Measurements from ENCODE around the gene CFL1.
"Not testable (repeated sequence)": the region's sequence is repeated elsewhere in the genome, so short reads cannot be mapped to it uniquely, and the experiment has no call there.

Gene CFL1

GRCh38 chr11:65856689-65857499 lies 1.1 kb downstream of the CFL1 start:
- DNase-seq: peak; percentile 73

DNA sequence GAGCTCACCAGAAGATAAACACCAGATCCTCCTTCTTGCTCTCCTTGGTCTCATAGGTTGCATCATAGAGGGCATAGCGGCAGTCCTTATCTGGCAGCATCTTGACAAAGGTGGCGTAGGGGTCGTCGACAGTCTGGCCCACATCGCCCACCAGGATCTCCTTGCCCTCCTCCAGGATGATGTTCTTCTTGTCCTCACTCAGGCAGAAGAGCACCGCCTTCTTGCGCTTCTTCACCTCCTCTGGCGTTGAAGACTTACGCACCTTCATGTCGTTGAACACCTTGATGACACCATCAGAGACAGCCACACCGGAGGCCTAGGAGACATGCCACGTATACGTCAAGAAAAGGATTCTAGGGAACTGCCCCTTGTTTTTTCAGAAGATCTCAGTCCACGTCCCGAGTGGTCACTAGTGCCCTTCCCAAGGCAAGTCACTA lies 2.0 kb downstream of the CFL1 start:
- no peak for DNase-seq

DNA sequence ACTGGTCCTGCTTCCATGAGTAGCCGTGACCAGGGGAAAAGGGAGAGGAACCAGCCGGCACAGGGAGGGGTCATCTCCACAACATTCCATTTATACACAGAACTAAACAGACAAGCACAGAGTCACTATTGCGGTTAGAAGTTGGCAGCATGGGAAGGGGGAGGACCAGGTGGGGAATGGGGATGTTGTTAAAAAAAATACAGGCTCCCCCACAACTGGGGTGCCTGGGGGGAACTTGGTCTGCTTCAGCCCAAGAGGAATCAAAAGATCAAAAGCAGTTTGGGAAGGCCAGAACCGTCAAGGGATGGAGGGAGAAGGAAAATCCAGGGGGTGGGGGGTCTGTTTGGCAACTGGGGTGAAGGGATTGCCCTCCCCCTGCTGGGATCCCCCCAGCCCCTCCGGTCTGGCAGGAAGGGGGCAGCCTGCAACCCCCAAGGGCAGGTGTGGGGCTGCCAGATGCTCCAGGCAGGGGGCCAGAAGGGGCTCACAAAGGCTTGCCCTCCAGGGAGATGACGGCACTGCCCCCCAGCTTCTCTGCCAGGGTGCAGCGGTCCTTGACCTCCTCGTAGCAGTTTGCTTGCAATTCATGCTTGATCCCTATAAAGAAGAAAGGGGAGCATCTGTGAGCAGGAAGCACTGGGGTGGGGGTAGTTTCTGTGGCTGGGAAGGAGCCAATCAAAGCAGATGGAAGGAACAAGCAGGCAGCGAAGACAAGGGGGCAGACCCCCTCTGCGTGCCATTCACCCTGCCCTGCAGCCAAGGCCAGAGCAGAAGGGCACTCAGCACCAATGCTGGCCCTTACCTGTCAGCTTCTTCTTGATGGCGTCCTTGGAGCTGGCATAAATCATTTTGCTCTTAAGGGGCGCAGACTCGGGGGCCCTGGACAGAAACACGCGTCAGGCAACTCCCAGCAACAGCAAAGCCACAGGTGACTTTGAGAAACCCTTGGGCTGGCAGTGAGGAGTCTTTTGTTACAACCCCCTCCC lies 2.8 kb downstream of the CFL1 start:
- no peak for DNase-seq

DNA sequence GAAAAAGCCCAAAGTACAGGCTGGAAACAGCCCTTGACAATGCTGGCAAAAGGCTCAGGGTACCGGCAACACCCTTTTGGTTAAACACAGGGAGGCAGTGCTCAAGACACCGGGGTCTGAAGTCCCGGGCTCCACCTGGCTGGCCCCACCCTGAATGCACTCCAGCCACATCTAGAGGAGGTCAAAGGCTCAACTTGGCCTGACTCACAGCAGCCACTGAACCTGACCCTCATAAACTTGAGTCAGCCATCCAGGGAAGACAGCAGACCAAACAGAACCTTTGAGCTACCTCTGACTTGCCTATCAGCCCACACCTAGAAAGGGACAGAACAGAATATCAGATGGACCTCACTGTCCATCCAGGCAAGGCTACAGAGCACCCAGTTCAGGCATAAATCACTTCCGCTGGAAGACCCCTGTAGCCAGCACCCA lies 3.8 kb downstream of the CFL1 start:
- DNase-seq: no peak

GRCh38 chr11:65853246-65853979 lies 4.6 kb downstream of the CFL1 start:
- DNase-seq: no peak

DNA sequence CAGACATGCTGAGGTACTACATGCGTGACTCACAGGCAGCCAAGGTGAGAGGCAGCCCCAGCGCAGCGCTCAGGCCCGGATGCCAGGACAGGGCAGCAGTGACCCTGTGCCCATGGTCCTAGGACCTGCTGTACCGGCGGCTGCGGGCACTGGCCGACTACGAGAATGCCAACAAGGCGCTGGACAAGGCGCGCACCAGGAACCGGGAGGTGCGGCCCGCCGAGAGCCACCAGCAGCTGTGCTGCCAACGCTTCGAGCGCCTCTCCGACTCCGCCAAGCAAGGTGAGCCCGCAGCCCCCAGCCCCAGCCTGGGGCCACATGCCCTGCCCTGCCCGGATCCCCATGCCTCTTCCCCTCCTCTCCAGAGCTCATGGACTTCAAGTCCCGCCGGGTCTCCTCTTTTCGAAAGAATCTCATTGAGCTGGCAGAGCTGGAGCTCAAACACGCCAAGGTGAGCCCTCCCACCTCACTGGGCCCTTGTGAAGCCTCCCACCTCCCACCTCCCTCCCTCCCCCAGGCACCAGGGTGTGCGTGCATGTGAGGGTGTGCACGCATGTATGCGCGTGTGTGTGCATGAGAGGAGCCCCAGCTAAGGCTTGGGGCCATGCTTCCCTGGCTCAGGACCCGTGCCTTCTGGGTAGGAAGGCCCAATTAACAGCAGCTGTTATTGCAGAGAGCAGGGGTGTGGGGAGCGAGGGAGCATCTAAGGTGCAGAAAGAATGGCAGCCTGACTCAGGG lies 5.3 kb downstream of the CFL1 start:
- no peak for DNase-seq

- no peak for DNase-seq
Observed at GRCh38 chr11:65851811-65852507, 6.0 kb downstream of the CFL1 start.

DNA sequence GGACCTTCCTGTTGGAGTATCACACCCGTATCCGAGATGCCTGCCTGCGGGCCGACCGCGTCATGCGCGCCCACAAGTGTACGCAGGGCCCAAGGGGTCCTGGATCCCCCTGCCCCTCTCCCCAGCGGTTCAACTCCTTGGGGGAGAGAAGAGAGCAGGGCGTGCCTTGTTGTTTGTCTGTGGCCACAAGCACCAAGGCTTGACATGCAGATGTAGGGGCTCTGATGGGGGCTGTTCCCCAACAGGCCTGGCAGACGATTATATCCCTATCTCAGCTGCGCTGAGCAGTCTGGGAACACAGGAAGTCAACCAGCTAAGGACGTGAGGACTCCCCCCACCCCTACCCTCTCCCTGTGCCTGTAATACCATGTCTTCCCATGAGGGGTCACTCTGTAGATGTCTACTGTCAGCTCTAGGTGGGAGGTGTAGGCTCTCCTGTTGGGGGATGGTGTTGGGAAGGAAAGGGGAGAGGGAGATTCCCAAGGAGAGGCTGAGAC lies 6.8 kb downstream of the CFL1 start:
- no peak for DNase-seq

- no peak for DNase-seq
Observed at GRCh38 chr11:65850217-65851082, 7.5 kb downstream of the CFL1 start.

DNA sequence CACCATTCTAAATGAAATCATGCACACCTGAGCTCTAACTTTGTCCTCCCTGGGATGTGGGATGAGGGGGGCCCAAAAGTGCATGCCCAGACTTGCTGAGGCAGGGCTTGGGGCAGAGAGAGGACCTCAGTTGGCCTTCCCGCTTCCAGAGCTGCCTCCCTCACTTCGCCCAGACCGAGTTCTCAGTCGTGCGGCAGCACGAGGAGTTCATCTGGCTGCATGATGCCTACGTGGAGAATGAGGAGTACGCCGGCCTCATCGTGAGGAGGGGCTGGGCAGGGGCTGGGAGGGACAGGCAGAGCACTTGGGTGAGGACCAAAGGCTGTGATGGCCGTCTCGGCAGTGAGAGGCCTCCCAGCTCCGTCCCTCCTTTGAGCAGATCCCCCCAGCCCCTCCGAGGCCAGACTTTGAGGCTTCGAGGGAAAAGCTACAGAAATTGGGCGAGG lies 8.2 kb downstream of the CFL1 start:
- no peak for DNase-seq

DNA sequence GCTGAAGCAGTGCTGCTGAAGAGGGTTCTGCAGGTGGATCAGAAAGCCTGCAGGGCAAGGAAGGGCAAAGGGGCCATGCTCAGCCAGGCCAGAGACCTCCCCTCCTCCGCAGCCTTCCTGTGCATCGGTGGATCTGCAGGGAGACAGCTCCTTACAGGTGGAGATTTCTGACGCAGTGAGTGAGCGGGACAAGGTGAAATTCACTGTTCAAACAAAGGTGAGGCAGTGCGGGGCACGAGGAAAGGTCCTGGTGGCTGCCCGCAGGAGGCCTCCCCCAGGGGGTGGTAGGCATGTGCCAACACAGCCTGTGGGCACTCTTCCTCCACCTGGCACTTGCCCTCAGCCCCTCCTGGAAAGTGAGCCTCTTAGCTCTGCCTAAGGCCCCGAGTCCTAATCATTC lies 8.6 kb downstream of the CFL1 start:
- no peak for DNase-seq

GRCh38 chr11:65848693-65849092 lies 9.3 kb downstream of the CFL1 start:
- DNase-seq: not testable (repeated sequence)

- DNase-seq: no peak
Observed at GRCh38 chr11:65847746-65848145, 10.2 kb downstream of the CFL1 start.

DNA sequence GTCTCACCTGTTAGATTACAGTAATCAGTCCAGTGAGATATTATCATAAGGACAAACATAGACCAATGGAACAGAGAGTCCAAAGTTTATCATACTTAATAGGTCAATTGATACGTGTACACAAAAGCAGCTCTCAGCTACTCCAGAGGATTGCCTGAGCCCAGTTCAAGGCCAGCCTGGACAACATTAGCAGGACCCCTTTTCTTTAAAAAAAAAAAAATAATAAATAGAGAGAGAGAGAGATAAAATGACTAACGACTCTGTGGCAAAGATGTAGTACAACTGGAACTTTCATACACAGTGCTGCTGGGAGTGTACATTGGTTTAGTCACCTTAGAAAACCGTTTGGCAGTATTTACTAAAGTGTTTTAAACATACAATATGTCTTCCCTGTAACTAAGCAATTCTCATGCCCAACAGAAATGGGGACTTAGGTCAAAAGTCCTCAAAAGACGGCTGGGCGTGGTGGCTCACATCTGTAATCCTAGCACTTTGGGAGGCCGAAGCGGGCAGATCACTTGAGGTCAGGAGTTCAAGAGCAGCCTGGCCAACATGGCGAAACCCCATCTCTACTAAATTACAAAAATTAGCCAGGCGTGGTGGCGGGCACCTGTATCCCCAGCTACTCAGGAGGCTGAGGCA lies 13.6 kb downstream of the CFL1 start:
- DNase-seq: no peak

DNA sequence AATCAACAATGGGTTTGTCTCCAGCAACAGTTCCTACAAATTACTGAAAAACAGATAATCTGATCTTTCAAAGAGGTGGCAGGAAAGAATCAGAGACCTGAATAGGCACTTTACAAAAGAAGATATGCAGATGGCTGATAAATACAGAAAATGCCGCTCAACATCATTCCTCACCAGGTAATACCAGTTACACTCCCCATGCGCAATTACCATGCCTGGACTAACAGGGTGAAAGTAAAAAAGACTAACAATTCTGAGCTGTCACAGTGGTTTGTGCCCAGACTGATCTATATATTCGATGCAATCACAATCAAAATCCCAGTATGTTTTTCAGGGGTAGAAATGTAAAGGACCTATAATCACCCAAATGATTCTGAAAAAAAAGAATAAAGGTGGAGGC lies 14.2 kb downstream of the CFL1 start:
- no peak for DNase-seq

GRCh38 chr11:65842144-65842543 lies 15.8 kb downstream of the CFL1 start:
- no peak for DNase-seq

DNA sequence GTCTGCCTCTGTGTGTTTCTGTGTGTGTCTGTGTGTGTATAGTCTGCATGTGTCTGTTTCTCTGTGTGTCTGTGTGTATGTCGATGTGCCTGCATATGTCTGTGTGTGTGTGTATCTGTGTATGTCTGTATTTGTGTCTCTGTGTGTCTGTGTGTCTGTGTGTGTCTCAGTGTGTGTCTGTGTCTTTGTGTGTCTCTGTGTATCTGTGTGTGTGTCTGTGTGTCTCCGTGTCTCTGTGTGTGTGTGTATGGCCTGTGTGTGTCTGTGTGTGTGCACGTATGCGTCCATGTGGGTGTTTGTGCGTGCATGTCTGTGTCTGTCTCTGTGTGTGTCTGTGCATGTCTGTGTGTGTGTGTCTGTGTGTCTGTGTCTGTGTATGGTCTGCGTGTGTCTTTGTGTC lies 23.8 kb downstream of the CFL1 start:
- DNase-seq: no peak

- peak; percentile 89 for DNase-seq
Observed at GRCh38 chr11:65833297-65834030, 24.5 kb downstream of the CFL1 start, which contains the start of gene SNX32. Gene SNX32, plus strand, starts transcription at chr11:65833963. Its CDS starts 103 bp downstream, at chr11:65834066.

- not testable (repeated sequence) for DNase-seq
Observed at GRCh38 chr11:65832231-65832630, 25.7 kb downstream of the CFL1 start.
